IMR-90 (cell line): ENCODE data around the gene SLC35E3. TPM values are rescaled to one million over a fixed set of nuclear protein-coding genes. Genes with fewer than 3 reads are reported as not detected.
"Not testable (repeated sequence)": the region's sequence is repeated elsewhere in the genome, so short reads cannot be mapped to it uniquely, and the experiment has no call there.

ENCODE experiments used
- ATAC-seq: fragments of 200-7000 bp; cut with Tn5 transposase; 2 replicates; pipeline ENCODE4 v1.9.1; 2020; ENCODE audit warnings: low read depth, mild to moderate bottlenecking, moderate library complexity
- BruUV-seq: library from RNA; stranded (reverse); fragments of 400-500 nt; replicated peaks from 2 replicates; lab custom pipeline; 2021; lab: Mats Ljungman, UMichigan
- CTCF ChIA-PET: fragments of 300-600 bp; formaldehyde crosslinking; extraction: SDS; loops from one replicate; lab custom pipeline; 2021; ENCODE audit warnings: antibody characterized with exemption; lab: Yijun Ruan, JAX
- POLR2A ChIA-PET: fragments of 300-600 bp; sonication (Branson Sonifier 250); formaldehyde crosslinking; loops from one replicate; lab custom pipeline; 2022; ENCODE audit warnings: antibody characterized with exemption; ENCODE audit not compliant: unreplicated experiment; lab: Charles Lee
- DNase-seq: peaks from one replicate; pipeline ENCODE4 v3.0.0; 2013
- H2AFZ ChIP-seq: replicated peaks from 2 replicates; pipeline ENCODE3; 2013; ENCODE audit warnings: low read length, mild to moderate bottlenecking; ENCODE audit not compliant: poor library complexity
- H2AK5ac ChIP-seq: 2 replicates; pipeline ENCODE4 v1.6.1; 2013; ENCODE audit warnings: low read depth, low read length, inconsistent platforms
- H2AK9ac ChIP-seq: replicated peaks from 2 replicates; pipeline ENCODE3; 2013; ENCODE audit warnings: mild to moderate bottlenecking, low read depth, low read length, moderate library complexity; ENCODE audit not compliant: poor library complexity
- H2BK120ac ChIP-seq: 2 replicates; pipeline ENCODE4 v1.6.1; 2013; ENCODE audit warnings: low read depth, low read length, inconsistent platforms
- H2BK15ac ChIP-seq: 3 replicates; pipeline ENCODE4 v1.6.1; 2013; ENCODE audit warnings: low read depth, low read length, inconsistent platforms
- H2BK20ac ChIP-seq: 2 replicates; pipeline ENCODE4 v1.6.1; 2013; ENCODE audit warnings: low read depth, mild to moderate bottlenecking, inconsistent platforms, low read length, moderate library complexity
- H2BK5ac ChIP-seq: 2 replicates; pipeline ENCODE4 v1.6.1; 2013; ENCODE audit warnings: mild to moderate bottlenecking, low read depth, low read length, inconsistent platforms; ENCODE audit not compliant: poor library complexity, severe bottlenecking
- H3K14ac ChIP-seq: replicated peaks from 2 replicates; pipeline ENCODE4 v1.6.1; 2013; ENCODE audit warnings: low read depth, low read length, inconsistent platforms
- H3K18ac ChIP-seq: 2 replicates; pipeline ENCODE4 v1.6.1; 2013; ENCODE audit warnings: low read depth, low read length, control low read depth
- H3K23ac ChIP-seq: 2 replicates; pipeline ENCODE4 v1.6.1; 2013; ENCODE audit warnings: low read depth, low read length, inconsistent platforms
- H3K27ac ChIP-seq: 2 replicates; pipeline ENCODE4 v1.5.1; 2013; ENCODE audit warnings: mild to moderate bottlenecking, control low read depth, low read length; ENCODE audit not compliant: insufficient read depth
- H3K27me3 ChIP-seq: 2 replicates; pipeline ENCODE4 v1.6.1; 2013; ENCODE audit warnings: low read length; ENCODE audit not compliant: control insufficient read depth, insufficient read depth
- H3K36me3 ChIP-seq: 2 replicates; pipeline ENCODE4 v1.6.1; 2013; ENCODE audit warnings: low read length, mixed read lengths; ENCODE audit not compliant: control insufficient read depth, insufficient read depth
- H3K4ac ChIP-seq: 2 replicates; pipeline ENCODE4 v1.6.1; 2013; ENCODE audit warnings: low read depth, low read length, inconsistent platforms
- H3K4me1 ChIP-seq: 2 replicates; pipeline ENCODE4 v1.6.1; 2013; ENCODE audit warnings: low read length, mixed read lengths; ENCODE audit not compliant: control insufficient read depth, insufficient read depth
- H3K4me2 ChIP-seq: 2 replicates; pipeline ENCODE4 v1.6.1; 2013; ENCODE audit warnings: low read depth, mild to moderate bottlenecking, control low read depth, low read length, moderate library complexity
- H3K4me3 ChIP-seq: 2 replicates; pipeline ENCODE4 v1.5.1; 2013; ENCODE audit warnings: low read depth, mild to moderate bottlenecking, control low read depth, low read length, moderate library complexity; ENCODE audit not compliant: insufficient read depth
- H3K56ac ChIP-seq: 2 replicates; pipeline ENCODE4 v1.6.1; 2013; ENCODE audit warnings: low read length, inconsistent platforms; ENCODE audit not compliant: insufficient read depth; ENCODE audit errors: extremely low read depth
- H3K79me1 ChIP-seq, 2 experiments: 2 replicates each; pipeline ENCODE4 v1.6.1; 2013; ENCODE audit warnings: low read length in 2 of 2, inconsistent platforms in 1 of 2, low read depth in 1 of 2
- H3K9ac ChIP-seq: 2 replicates; pipeline ENCODE4 v1.6.1; 2013; ENCODE audit warnings: low read depth, low read length, control low read depth
- H3K9me1 ChIP-seq: 2 replicates; pipeline ENCODE4 v1.6.1; 2013; ENCODE audit warnings: low read length, inconsistent platforms; ENCODE audit not compliant: insufficient read depth
- H3K9me3 ChIP-seq: 2 replicates; pipeline ENCODE4 v1.6.1; 2013; ENCODE audit warnings: low read length; ENCODE audit not compliant: control insufficient read depth, insufficient read depth
- H4K20me1 ChIP-seq: 2 replicates; pipeline ENCODE4 v1.6.1; 2013; ENCODE audit warnings: low read length, inconsistent platforms; ENCODE audit not compliant: insufficient read depth
- H4K5ac ChIP-seq: 2 replicates; pipeline ENCODE4 v1.6.1; 2013; ENCODE audit warnings: mild to moderate bottlenecking, low read depth, low read length, control low read depth
- H4K8ac ChIP-seq, 2 experiments: 2 replicates each; pipeline ENCODE4 v1.6.1; 2013; ENCODE audit warnings: low read depth in 2 of 2, low read length in 2 of 2, control low read depth in 1 of 2, inconsistent platforms in 1 of 2
- H4K91ac ChIP-seq: 2 replicates; pipeline ENCODE4 v1.6.1; 2013; ENCODE audit warnings: low read depth, low read length, inconsistent platforms; ENCODE audit not compliant: insufficient read depth
- WGBS, 2 experiments: methylation state at CpG; one replicate each; pipeline versions ENCODE4 v1.1.5 to v1.1.7; 2013; ENCODE audit warnings: missing lambda C conversion rate in 2 of 2; ENCODE audit not compliant: insufficient read length in 1 of 2; ENCODE audit errors: extremely low coverage in 2 of 2; 5-methylcytosine and 5-hydroxymethylcytosine counted together
- dilution Hi-C: fragments of 300-500 bp; cut with HindIII; formaldehyde crosslinking; loops from one replicate; pipeline ENCODE4 v1.14.3; 2018; ENCODE audit warnings: low sequenced_read_pairs; ENCODE audit not compliant: unreplicated experiment
- in situ Hi-C: fragments of 300-500 bp; cut with MboI; formaldehyde crosslinking; loops from 3 replicates; pipeline ENCODE4 v1.14.3; 2019; ENCODE audit warnings: low sequenced_read_pairs, inconsistent platforms, mixed read lengths
- intact Hi-C: fragments of 100-400 bp; cut with micrococcal nuclease; formaldehyde crosslinking; loops from 2 replicates; pipeline ENCODE4 v1.10.0; 2022
- polyA plus RNA-seq, 3 experiments: library from polyadenylated mRNA; depleted of rRNA; stranded (reverse); fragments of >200 nt; gene quantifications; 2 replicates each; pipeline ENCODE4 v1.2.3, GENCODE V29; 2012; ENCODE audit warnings: low replicate concordance in 1 of 3
- total RNA-seq: library from RNA; depleted of rRNA; stranded (reverse); fragments of >200 nt; gene quantifications from 2 replicates; pipeline ENCODE4 v1.2.3, GENCODE V29; 2012

The SLC35E3 gene
- total and polyA plus RNA-seq, 2 of the 4 experiments (the other 2 are of a cell fraction), result 3.6 to 5.1 TPM

GRCh38 chr12:68802372-68802745 is 56.4 kb downstream of the SLC35E3 start:
- H3K4me2 ChIP-seq, H3K27me3 ChIP-seq, H4K91ac ChIP-seq, H2BK5ac ChIP-seq, H3K4me3 ChIP-seq, H3K18ac ChIP-seq, H2BK15ac ChIP-seq, H2BK20ac ChIP-seq, H4K20me1 ChIP-seq, DNase-seq, H3K23ac ChIP-seq, dilution Hi-C loops, H3K4ac ChIP-seq, H3K27ac ChIP-seq, H3K56ac ChIP-seq, H3K14ac ChIP-seq, H3K9ac ChIP-seq, H2AK9ac ChIP-seq, H3K9me1 ChIP-seq, H4K8ac ChIP-seq, H3K9me3 ChIP-seq, H3K79me1 ChIP-seq, in situ Hi-C loops, POLR2A ChIA-PET, H2AFZ ChIP-seq, ATAC-seq, BruUV-seq, H4K5ac ChIP-seq, CTCF ChIA-PET, H3K36me3 ChIP-seq, H2BK120ac ChIP-seq, H3K4me1 ChIP-seq, H2AK5ac ChIP-seq: not testable (repeated sequence)
- intact Hi-C loops, result loop anchor here (2.0 to 10.0 kb wide), 2 partner anchors 444 to 578 kb away; partner anchors contain the start of gene IL26
- no CpG with 5 or more reads among the region's 2 CpGs for WGBS, 2 experiments

GRCh38 chr12:68802911-68803651 is 57.1 kb downstream of the SLC35E3 start:
- peak overlapping the region; percentile 59; the same call in 1 of the 2 replicates for H3K27ac ChIP-seq
- dilution Hi-C loops, result not testable (repeated sequence)

More at GRCh38 chr12:68802911-68803651, 57.1 kb downstream of the SLC35E3 start:
- H2BK5ac ChIP-seq, result peak overlapping the region; percentile 31
- intact Hi-C loops, result loop anchor here (2.0 to 10.0 kb wide), 2 partner anchors 444 to 578 kb away; partner anchors contain the start of gene IL26
- H2AK5ac ChIP-seq, H2BK120ac ChIP-seq, H3K36me3 ChIP-seq, H3K4ac ChIP-seq, H3K9me3 ChIP-seq, H2AFZ ChIP-seq, H3K79me1 ChIP-seq, POLR2A ChIA-PET, H3K14ac ChIP-seq, H4K91ac ChIP-seq, H3K23ac ChIP-seq, H3K56ac ChIP-seq, H4K8ac ChIP-seq, BruUV-seq, CTCF ChIA-PET, H4K20me1 ChIP-seq, H3K9me1 ChIP-seq, H3K4me3 ChIP-seq, H3K9ac ChIP-seq, H2AK9ac ChIP-seq, H3K4me1 ChIP-seq, H4K5ac ChIP-seq, H3K18ac ChIP-seq, H2BK15ac ChIP-seq, H3K27me3 ChIP-seq, in situ Hi-C loops, H2BK20ac ChIP-seq, H3K4me2 ChIP-seq: not testable (repeated sequence)
- 84% methylated on average over 13 of the region's 19 CpGs; no CpG with 5 or more reads in 1 of the 2 experiments for WGBS, 2 experiments
- peak; percentile 5; the same call in 1 of the 2 replicates for ATAC-seq
- DNase-seq, result peak; percentile 57
